H1 (cell line): Measurements from ENCODE around the gene BCL2L11. TPM values are rescaled to one million over a fixed set of nuclear protein-coding genes. Genes with fewer than 3 reads are reported as not detected.

Experiments used
- CTCF ChIA-PET: fragments of 300-600 bp; sonication (Branson Sonifier 250); formaldehyde crosslinking; loops from one replicate; lab custom pipeline; 2021; ENCODE audit not compliant: partially characterized antibody; lab: Charles Lee
- POLR2A ChIA-PET: fragments of 300-600 bp; sonication (Branson Sonifier 250); formaldehyde crosslinking; loops from one replicate; lab custom pipeline; 2021; ENCODE audit warnings: inconsistent platforms; ENCODE audit not compliant: partially characterized antibody; lab: Charles Lee
- DNase-seq, 2 experiments: peaks; one replicate each; pipeline versions ENCODE4 v3.0.0 to v3.0.0-alpha.2; 2010 to 2022; ENCODE audit warnings: low spot score in 2 of 2, low read depth in 1 of 2, mixed read lengths in 1 of 2
- FAIRE-seq: peaks from 2 replicates; lab custom pipeline; 2011; peaks lifted over from hg19 to GRCh38; lab: Jason Lieb, UNC
- H2AFZ ChIP-seq: 2 replicates; pipeline ENCODE4 v1.8.1; 2012; ENCODE audit warnings: low read length, inconsistent platforms
- H2AK5ac ChIP-seq: 2 replicates; pipeline ENCODE4 v1.6.1; 2013; ENCODE audit warnings: low read depth, low read length
- H2BK120ac ChIP-seq: replicated peaks from 2 replicates; pipeline ENCODE3; 2013; ENCODE audit warnings: low read depth, low read length, inconsistent platforms
- H2BK12ac ChIP-seq: 2 replicates; pipeline ENCODE4 v1.6.1; 2013; ENCODE audit warnings: low read depth, low read length
- H2BK15ac ChIP-seq: 2 replicates; pipeline ENCODE4 v1.6.1; 2013; ENCODE audit warnings: low read length
- H2BK20ac ChIP-seq: 2 replicates; pipeline ENCODE4 v1.6.1; 2013; ENCODE audit warnings: low read length
- H2BK5ac ChIP-seq: 2 replicates; pipeline ENCODE4 v1.6.1; 2013; ENCODE audit warnings: low read depth, low read length
- H3K14ac ChIP-seq: 2 replicates; pipeline ENCODE4 v1.6.1; 2013; ENCODE audit warnings: inconsistent platforms; ENCODE audit not compliant: insufficient read length
- H3K18ac ChIP-seq: 2 replicates; pipeline ENCODE4 v1.6.1; 2013; ENCODE audit warnings: low read length; ENCODE audit errors: extremely low read depth
- H3K23ac ChIP-seq: 2 replicates; pipeline ENCODE4 v1.6.1; 2013; ENCODE audit warnings: inconsistent platforms; ENCODE audit not compliant: insufficient read length
- H3K23me2 ChIP-seq: 2 replicates; pipeline ENCODE4 v1.6.1; 2013; ENCODE audit warnings: low read depth, low read length
- H3K27ac ChIP-seq: 2 replicates; pipeline ENCODE4 v1.6.1; 2011; ENCODE audit warnings: low read depth, low read length, inconsistent platforms
- H3K27me3 ChIP-seq, 4 experiments: replicated peaks in 1 of 4; 1 replicate in 1 of 4; 2 replicates in 3 of 4; pipeline versions ENCODE4 v1.6.1 to v1.8.1; 2011 to 2013; ENCODE audit warnings: low read length in 3 of 4, mild to moderate bottlenecking in 3 of 4, inconsistent platforms in 2 of 4, mixed read lengths in 2 of 4, moderate library complexity in 1 of 4; ENCODE audit not compliant: control insufficient read depth in 3 of 4, insufficient read depth in 3 of 4; ENCODE audit errors: extremely low read depth in 1 of 4
- H3K36me3 ChIP-seq, 4 experiments: 2 replicates each; pipeline versions ENCODE4 v1.6.1 to v1.8.1; 2011 to 2013; ENCODE audit warnings: mild to moderate bottlenecking in 4 of 4, low read length in 3 of 4, moderate library complexity in 2 of 4, control low read depth in 1 of 4, inconsistent platforms in 1 of 4; ENCODE audit not compliant: insufficient read depth in 4 of 4, control insufficient read depth in 2 of 4
- H3K4ac ChIP-seq: replicated peaks from 2 replicates; pipeline ENCODE3; 2013; ENCODE audit warnings: low read length, low read depth, mixed read lengths, inconsistent platforms; ENCODE audit not compliant: insufficient read length
- H3K4me1 ChIP-seq, 4 experiments: replicated peaks in 1 of 4; 1 replicate in 1 of 4; 2 replicates in 3 of 4; pipeline versions ENCODE4 v1.6.1 to v1.8.1; 2011 to 2013; ENCODE audit warnings: low read length in 3 of 4, inconsistent platforms in 2 of 4, mixed read lengths in 1 of 4; ENCODE audit not compliant: insufficient read depth in 4 of 4, control insufficient read depth in 3 of 4
- H3K4me2 ChIP-seq, 2 experiments: 2 replicates each; pipeline versions ENCODE4 v1.6.1 to v1.8.1; 2011 to 2013; ENCODE audit warnings: low read depth in 2 of 2, low read length in 2 of 2, control low read depth in 1 of 2, inconsistent platforms in 1 of 2, mild to moderate bottlenecking in 1 of 2; ENCODE audit not compliant: insufficient read depth in 1 of 2
- H3K4me3 ChIP-seq, 4 experiments: fragments of 200-600, 300-600 bp in 1 of 4; sonication (generic), shearing (Covaris generic), sonication (Bioruptor Twin) in 1 of 4; 2 replicates each; pipeline versions ENCODE4 v1.5.1 to v1.8.1; 2011 to 2016; ENCODE audit warnings: low read length in 4 of 4, low read depth in 3 of 4, control low read depth in 2 of 4, inconsistent platforms in 2 of 4, mild to moderate bottlenecking in 2 of 4, mixed read lengths in 1 of 4, moderate library complexity in 1 of 4; ENCODE audit not compliant: insufficient read depth in 2 of 4; ENCODE audit errors: extremely low read depth in 1 of 4
- H3K56ac ChIP-seq: replicated peaks from 2 replicates; pipeline ENCODE3; 2013; ENCODE audit warnings: low read depth, mild to moderate bottlenecking, mixed read lengths, low read length, inconsistent platforms; ENCODE audit not compliant: insufficient read length
- H3K79me1 ChIP-seq: 2 replicates; pipeline ENCODE4 v1.6.1; 2013; ENCODE audit warnings: low read depth, low read length, control low read depth
- H3K79me2 ChIP-seq, 2 experiments: 2 replicates each; pipeline versions ENCODE4 v1.6.1 to v1.8.1; 2012 to 2013; ENCODE audit warnings: low read length in 2 of 2, mild to moderate bottlenecking in 2 of 2, inconsistent platforms in 1 of 2; ENCODE audit not compliant: insufficient read depth in 2 of 2, control insufficient read depth in 1 of 2
- H3K9ac ChIP-seq, 4 experiments: replicated peaks in 1 of 4; 1 replicate in 1 of 4; 2 replicates in 3 of 4; pipeline versions ENCODE4 v1.6.1 to v1.8.1; 2011 to 2013; ENCODE audit warnings: low read depth in 3 of 4, low read length in 3 of 4, control low read depth in 2 of 4, mild to moderate bottlenecking in 2 of 4, moderate library complexity in 2 of 4, inconsistent platforms in 1 of 4; ENCODE audit errors: extremely low read depth in 1 of 4
- H3K9me3 ChIP-seq, 2 experiments: 2 replicates each; pipeline versions ENCODE4 v1.6.1 to v1.8.1; 2012 to 2013; ENCODE audit warnings: mild to moderate bottlenecking in 2 of 2, moderate library complexity in 2 of 2, control low read depth in 1 of 2, inconsistent platforms in 1 of 2, low read depth in 1 of 2, low read length in 1 of 2, mixed read lengths in 1 of 2; ENCODE audit not compliant: insufficient read depth in 2 of 2
- H4K20me1 ChIP-seq, 2 experiments: replicated peaks in 1 of 2; 2 replicates each; pipeline versions ENCODE3 to v1.8.1; 2011 to 2013; ENCODE audit warnings: inconsistent platforms in 2 of 2, low read length in 2 of 2, mild to moderate bottlenecking in 1 of 2; ENCODE audit not compliant: insufficient read depth in 2 of 2, control insufficient read depth in 1 of 2
- H4K5ac ChIP-seq: 2 replicates; pipeline ENCODE4 v1.6.1; 2013; ENCODE audit warnings: low read length, low read depth, mixed read lengths, inconsistent platforms; ENCODE audit not compliant: insufficient read length
- H4K8ac ChIP-seq: 2 replicates; pipeline ENCODE4 v1.8.0; 2013; ENCODE audit warnings: mild to moderate bottlenecking, moderate library complexity, low read length, inconsistent platforms; ENCODE audit not compliant: insufficient read depth; ENCODE audit errors: extremely low read depth
- H4K91ac ChIP-seq: replicated peaks from 2 replicates; pipeline ENCODE3; 2013; ENCODE audit warnings: low read length, mixed read lengths, inconsistent platforms; ENCODE audit not compliant: insufficient read length
- MAX ChIP-seq: IDR thresholded peaks from 2 replicates; pipeline ENCODE4 v1.6.1; 2012; ENCODE audit warnings: inconsistent platforms
- WGBS, 2 experiments: shearing (Covaris generic) in 1 of 2; methylation state at CpG; one replicate each; pipeline versions ENCODE4 v1.1.6 to v1.1.7; 2013 to 2015; ENCODE audit warnings: low lambda C conversion rate in 2 of 2, mixed read lengths in 2 of 2, inconsistent platforms in 1 of 2, low coverage in 1 of 2, missing lambda C conversion rate in 1 of 2; ENCODE audit not compliant: insufficient replicate concordance in 2 of 2, insufficient coverage in 1 of 2, insufficient read length in 1 of 2; ENCODE audit errors: extremely low coverage in 1 of 2, missing lambda C conversion rate in 1 of 2; 5-methylcytosine and 5-hydroxymethylcytosine counted together
- polyA plus RNA-seq, 7 experiments: library from polyadenylated mRNA; depleted of rRNA in 3 of 7; stranded (reverse) in 5 of 7; unstranded in 2 of 7; fragments of >200 nt in 5 of 7; fragments of 200-250 nt in 2 of 7; gene quantifications; 1 replicate in 5 of 7; 2 replicates in 1 of 7; 4 replicates in 1 of 7; pipeline versions ENCODE4 v1.2.1 to v1.2.3, GENCODE V29; 2011 to 2013; ENCODE audit warnings: missing spikeins in 2 of 7, mixed read lengths in 2 of 7
- total RNA-seq: library from RNA; stranded (reverse); fragmentation: NEBNext Ultra II Directional; extraction: Animal tissue kit (Norgen Biotek cat#: 25700); gene quantifications from 2 replicates; pipeline ENCODE4 v1.2.1, GENCODE V29; 2021

BCL2L11 gene
- total and polyA plus RNA-seq, 2 of the 8 experiments (the other 6 are each of a cell fraction or from before 2014, with no cell fraction given): 7.5 to 22.9 TPM

- H3K4me3 ChIP-seq: no peak overlapping the region
- CTCF ChIA-PET: interaction anchor here (1.0 kb wide), 1 partner anchor 8 kb away, joined by 7 read pairs; no protein-coding TSS in a partner anchor
- no peak overlapping the region for H3K14ac ChIP-seq
- no peak overlapping the region for H2BK120ac ChIP-seq
- H2BK12ac ChIP-seq: no peak overlapping the region
- no peak overlapping the region for H3K23ac ChIP-seq
- no peak overlapping the region for H2BK5ac ChIP-seq
- H3K4me1 ChIP-seq: peaks cover 0 to 5% (median under 1%) of the 10 kb centered on the region in 4 experiments; a peak in 4 of 7 replicates
- FAIRE-seq (no peak), DNase-seq (no peak)
- H3K4ac ChIP-seq: no peak overlapping the region
- POLR2A ChIA-PET: interaction anchor here (1.2 kb wide), 1 partner anchor 58 kb away, joined by 4 read pairs; the partner anchor contains the start of gene BCL2L11
- no peak overlapping the region for H4K91ac ChIP-seq
- H3K4me2 ChIP-seq: no peak overlapping the region
- no peak overlapping the region for H2BK15ac ChIP-seq
- no peaks in the 10 kb centered on the region; the same call in 1 of the 2 replicates for H3K23me2 ChIP-seq
- no peak for TF ChIP-seq MAX
- no peak overlapping the region for H3K18ac ChIP-seq
- H4K20me1 ChIP-seq: no peaks in the 10 kb centered on the region
- 0 out of 7 replicates have a peak, but pooled peaks cover 0 to 3% (median 0%) of the 10 kb centered on the region in 4 experiments for H3K27me3 ChIP-seq
- no peaks in the 10 kb centered on the region for H3K79me2 ChIP-seq
- H2AFZ ChIP-seq: no peak overlapping the region
- WGBS, 2 experiments: 93% methylated on average over 5 of the region's 5 CpGs; no CpG with 5 or more reads in 1 of the 2 experiments
- H3K27ac ChIP-seq: no peak overlapping the region
- no peak overlapping the region for H2BK20ac ChIP-seq
- no peak overlapping the region for H2AK5ac ChIP-seq
- H3K56ac ChIP-seq: no peak overlapping the region
- H3K9ac ChIP-seq: no peak overlapping the region
- no peak overlapping the region for H4K5ac ChIP-seq
- H3K79me1 ChIP-seq: no peaks in the 10 kb centered on the region; the same call in 1 of the 2 replicates
- no peaks in the 10 kb centered on the region for H3K36me3 ChIP-seq
- peak overlapping the region; percentile 76 for H4K8ac ChIP-seq
- H3K9me3 ChIP-seq: no peaks in the 10 kb centered on the region
Measured at GRCh38 chr2:111178730-111179405, 58.2 kb downstream of the BCL2L11 start.
